Measurements from ENCODE around the gene CLMN.

Gene CLMN

DNA sequence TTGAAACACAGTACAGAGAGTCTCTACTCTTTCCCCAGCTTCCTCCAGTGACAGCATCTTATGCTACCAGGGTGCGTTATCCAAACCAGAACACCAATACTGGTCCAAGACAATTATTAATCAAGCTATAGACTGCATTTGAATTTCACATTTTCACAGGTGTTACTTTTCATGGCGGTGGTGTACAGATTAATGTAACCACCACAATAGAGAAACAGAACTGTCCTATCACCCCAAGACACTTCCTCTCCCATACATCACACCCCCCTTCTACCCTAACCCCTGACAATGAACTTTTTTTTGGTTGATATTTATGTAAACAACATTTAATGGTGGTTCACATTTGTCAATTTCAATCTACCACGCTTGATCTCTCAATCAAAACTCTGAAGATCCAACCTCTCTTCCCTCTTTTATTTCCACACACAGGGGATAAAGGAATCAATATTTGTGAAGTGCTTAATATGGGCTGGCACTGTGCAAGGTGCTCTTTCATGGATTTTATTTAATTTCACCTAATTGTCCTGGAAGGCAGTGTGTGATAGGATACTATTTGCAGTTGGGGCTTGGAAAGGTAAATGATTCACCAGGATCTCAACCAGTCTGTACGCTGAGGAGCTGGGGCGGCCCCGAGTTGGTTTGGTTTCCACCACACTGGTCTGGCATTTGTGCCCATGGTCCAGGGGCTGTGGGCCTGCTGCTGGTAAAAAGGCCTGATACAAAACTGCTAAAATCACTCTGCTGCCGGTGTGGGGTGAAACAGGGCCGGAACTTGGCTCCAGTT, 107.8 kb downstream of the CLMN start:
- DNase-seq, result no peak
- no peak overlapping the region for H3K4me3 ChIP-seq (ENCODE audit: low read depth, low read length)
- no peaks in the 10 kb centered on the region for H3K27me3 ChIP-seq (ENCODE audit: insufficient read depth, low read depth, severe bottlenecking)
- no peaks in the 10 kb centered on the region for H3K9me3 ChIP-seq (ENCODE audit: severe bottlenecking)
- TF ChIP-seq, protein P1, sequence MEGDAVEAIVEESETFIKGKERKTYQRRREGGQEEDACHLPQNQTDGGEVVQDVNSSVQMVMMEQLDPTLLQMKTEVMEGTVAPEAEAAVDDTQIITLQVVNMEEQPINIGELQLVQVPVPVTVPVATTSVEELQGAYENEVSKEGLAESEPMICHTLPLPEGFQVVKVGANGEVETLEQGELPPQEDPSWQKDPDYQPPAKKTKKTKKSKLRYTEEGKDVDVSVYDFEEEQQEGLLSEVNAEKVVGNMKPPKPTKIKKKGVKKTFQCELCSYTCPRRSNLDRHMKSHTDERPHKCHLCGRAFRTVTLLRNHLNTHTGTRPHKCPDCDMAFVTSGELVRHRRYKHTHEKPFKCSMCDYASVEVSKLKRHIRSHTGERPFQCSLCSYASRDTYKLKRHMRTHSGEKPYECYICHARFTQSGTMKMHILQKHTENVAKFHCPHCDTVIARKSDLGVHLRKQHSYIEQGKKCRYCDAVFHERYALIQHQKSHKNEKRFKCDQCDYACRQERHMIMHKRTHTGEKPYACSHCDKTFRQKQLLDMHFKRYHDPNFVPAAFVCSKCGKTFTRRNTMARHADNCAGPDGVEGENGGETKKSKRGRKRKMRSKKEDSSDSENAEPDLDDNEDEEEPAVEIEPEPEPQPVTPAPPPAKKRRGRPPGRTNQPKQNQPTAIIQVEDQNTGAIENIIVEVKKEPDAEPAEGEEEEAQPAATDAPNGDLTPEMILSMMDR (IDR thresholded peaks at IDR 0.05; ENCODE audit: low read depth, low read length), result no peak
- H3K27ac ChIP-seq, result no peak overlapping the region
- H3K36me3 ChIP-seq, result no peaks in the 10 kb centered on the region

DNA sequence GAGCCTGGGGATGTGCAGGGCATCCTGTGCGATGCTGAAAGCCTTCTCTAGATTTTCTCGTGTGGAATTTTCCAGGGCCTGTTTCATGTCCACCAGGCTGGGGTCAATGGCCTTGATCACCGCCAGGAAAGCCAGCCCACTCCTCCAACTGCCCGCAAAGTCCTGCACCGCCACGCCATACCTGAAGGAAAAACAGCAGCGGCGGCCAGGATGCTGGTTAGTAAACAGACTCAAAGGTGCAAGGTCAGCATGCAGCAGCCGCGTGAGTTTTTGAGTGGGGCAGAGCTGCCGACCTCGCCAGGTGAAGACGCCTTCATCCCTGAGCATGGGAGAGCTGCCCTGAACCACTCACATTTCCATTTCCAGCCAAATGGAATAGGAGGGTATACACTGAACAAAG, 109.0 kb downstream of the CLMN start:
- TF ChIP-seq, protein P1 (IDR thresholded peaks at IDR 0.05; ENCODE audit: low read depth, low read length), result no peak
- no peak for DNase-seq
- Histone ChIP-seq H3K36me3 (no peaks in the 10 kb centered on the region), H3K27me3 (ENCODE audit: insufficient read depth, low read depth, severe bottlenecking) (no peaks in the 10 kb centered on the region), H3K27ac (no peak overlapping the region), H3K9me3 (ENCODE audit: severe bottlenecking) (no peaks in the 10 kb centered on the region), H3K4me3 (ENCODE audit: low read depth, low read length) (no peak overlapping the region)

GRCh38 chr14:95208598-95208997, 111.1 kb downstream of the CLMN start:
- H3K27me3 ChIP-seq (ENCODE audit: insufficient read depth, low read depth, severe bottlenecking), result no peaks in the 10 kb centered on the region
- DNase-seq, result no peak
- peaks cover 3% of the 10 kb centered on the region for H3K9me3 ChIP-seq (ENCODE audit: severe bottlenecking)
- no peak overlapping the region for H3K4me3 ChIP-seq (ENCODE audit: low read depth, low read length)
- peaks cover 6% of the 10 kb centered on the region for H3K36me3 ChIP-seq
- TF ChIP-seq, protein P1 (IDR thresholded peaks at IDR 0.05; ENCODE audit: low read depth, low read length), result no peak
- H3K27ac ChIP-seq, result no peak overlapping the region

- H3K27ac ChIP-seq, result no peak overlapping the region; the same call in 1 of the 2 replicates
- peak; percentile 49 for DNase-seq
- TF ChIP-seq, protein P1 (IDR thresholded peaks at IDR 0.05; ENCODE audit: low read depth, low read length), result no peak
- no peak overlapping the region for H3K4me3 ChIP-seq (ENCODE audit: low read depth, low read length)
- H3K9me3 ChIP-seq (ENCODE audit: severe bottlenecking), result peaks cover 3% of the 10 kb centered on the region
- H3K36me3 ChIP-seq, result peaks cover 13% of the 10 kb centered on the region
- H3K27me3 ChIP-seq (ENCODE audit: insufficient read depth, low read depth, severe bottlenecking), result no peaks in the 10 kb centered on the region
Observed at GRCh38 chr14:95207475-95208233, 112.1 kb downstream of the CLMN start.

DNA sequence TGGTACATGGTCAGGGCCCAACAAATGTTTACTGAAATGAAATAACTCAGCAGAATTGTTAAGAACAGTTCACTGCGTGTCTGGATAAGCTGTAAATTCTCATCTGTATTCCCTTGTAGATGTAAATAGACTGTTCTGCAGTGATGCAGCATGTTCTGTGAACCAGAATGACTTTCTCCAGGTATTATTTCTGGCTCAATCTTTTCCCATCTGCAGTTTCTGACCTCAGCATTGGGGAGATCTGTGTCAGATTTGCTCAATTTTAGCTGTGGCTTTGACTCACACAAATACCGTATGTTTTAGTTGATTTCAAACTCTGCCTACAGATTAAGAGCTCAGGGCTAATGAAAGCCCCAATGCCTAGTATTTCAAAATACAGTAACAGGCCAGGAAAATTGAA, 113.2 kb downstream of the CLMN start:
- no peak overlapping the region for H3K4me3 ChIP-seq (ENCODE audit: low read depth, low read length)
- H3K27me3 ChIP-seq (ENCODE audit: insufficient read depth, low read depth, severe bottlenecking), result no peaks in the 10 kb centered on the region
- peaks cover 3% of the 10 kb centered on the region for H3K9me3 ChIP-seq (ENCODE audit: severe bottlenecking)
- H3K27ac ChIP-seq, result no peak overlapping the region
- H3K36me3 ChIP-seq, result peaks cover 22% of the 10 kb centered on the region
- DNase-seq, result no peak
- TF ChIP-seq, protein P1 (IDR thresholded peaks at IDR 0.05; ENCODE audit: low read depth, low read length), result no peak

Data from WERI-Rb-1 (cell line).